Type B pancreatic cell (in vitro differentiated cells): Measurements from ENCODE around the gene SHC3. TPM values are rescaled to one million over a fixed set of nuclear protein-coding genes. Genes with fewer than 3 reads are reported as not detected.

Source experiments
- DNase-seq: peaks from one replicate; pipeline ENCODE4 v3.0.0; 2021; ENCODE audit warnings: mixed read lengths; ENCODE audit not compliant: unreplicated experiment; ENCODE audit errors: extremely low spot score
- H3K27ac Mint-ChIP-seq: 2 replicates; pipeline ENCODE4 v1.8.0; 2021; ENCODE audit warnings: mild to moderate bottlenecking, mixed read lengths
- H3K27me3 Mint-ChIP-seq: 2 replicates; pipeline ENCODE4 v1.8.0; 2021; ENCODE audit warnings: mixed read lengths
- H3K36me3 Mint-ChIP-seq: 2 replicates; pipeline ENCODE4 v1.8.0; 2021; ENCODE audit warnings: mixed read lengths
- H3K4me1 Mint-ChIP-seq: one replicate; pipeline ENCODE4 v1.8.0; 2021; ENCODE audit warnings: mixed read lengths; ENCODE audit not compliant: unreplicated experiment
- H3K4me3 Mint-ChIP-seq: 2 replicates; pipeline ENCODE4 v1.8.0; 2021; ENCODE audit warnings: mild to moderate bottlenecking, mixed read lengths
- H3K9me3 Mint-ChIP-seq: 2 replicates; pipeline ENCODE4 v1.8.0; 2021; ENCODE audit warnings: mixed read lengths
- total RNA-seq: library from RNA; stranded (reverse); gene quantifications from 2 replicates; pipeline ENCODE4 v1.2.1, GENCODE V29; 2021; ENCODE audit warnings: low replicate concordance
- TF ChIP-seq, protein P1 (sequence below): fragments of 200-600 bp; sonication (generic); conservative IDR thresholded peaks from 2 replicates; pipeline ENCODE4 v1.5.0; 2021; ENCODE audit warnings: antibody characterized with exemption, mild to moderate bottlenecking

SHC3 gene
- total RNA-seq, 1 donor from 2014 or later = 5.3 TPM

DNA sequence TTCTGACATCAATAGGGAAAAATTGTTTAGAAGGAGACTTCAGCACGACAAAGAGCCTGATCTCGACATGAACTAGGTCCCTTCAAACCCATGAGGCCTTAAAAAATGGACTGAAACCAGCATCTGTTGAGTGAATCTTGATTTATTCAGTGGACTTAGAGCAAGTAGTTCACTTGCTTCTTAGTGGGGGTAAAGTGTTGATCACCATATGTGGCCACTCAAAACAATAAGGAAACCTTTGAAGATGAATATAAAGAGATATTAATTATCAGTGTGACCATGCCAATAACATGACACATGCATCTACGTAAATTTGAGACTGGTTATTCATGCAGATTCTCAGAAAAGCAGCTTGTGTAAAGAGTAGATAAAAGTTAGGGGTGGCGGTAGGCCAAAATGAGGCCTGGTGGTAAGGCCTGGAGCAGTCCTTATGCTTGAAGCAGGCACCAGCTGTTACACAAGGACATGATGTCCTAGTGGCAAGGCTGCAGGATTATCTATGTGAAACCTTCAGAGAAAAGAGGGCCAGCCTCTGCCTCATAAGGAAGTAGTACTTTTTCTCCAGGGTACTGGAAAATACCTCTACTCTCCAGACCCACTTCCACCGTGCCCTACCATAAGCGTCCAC, 126.0 kb downstream of the SHC3 start:
- Mint-ChIP-seq H3K27ac (no peak overlapping the region), H3K9me3 (no peaks in the 10 kb centered on the region), H3K36me3 (no peaks in the 10 kb centered on the region), H3K4me1 (no peaks in the 10 kb centered on the region), H3K27me3 (no peaks in the 10 kb centered on the region), H3K4me3 (no peak overlapping the region)
- TF ChIP-seq, protein P1, sequence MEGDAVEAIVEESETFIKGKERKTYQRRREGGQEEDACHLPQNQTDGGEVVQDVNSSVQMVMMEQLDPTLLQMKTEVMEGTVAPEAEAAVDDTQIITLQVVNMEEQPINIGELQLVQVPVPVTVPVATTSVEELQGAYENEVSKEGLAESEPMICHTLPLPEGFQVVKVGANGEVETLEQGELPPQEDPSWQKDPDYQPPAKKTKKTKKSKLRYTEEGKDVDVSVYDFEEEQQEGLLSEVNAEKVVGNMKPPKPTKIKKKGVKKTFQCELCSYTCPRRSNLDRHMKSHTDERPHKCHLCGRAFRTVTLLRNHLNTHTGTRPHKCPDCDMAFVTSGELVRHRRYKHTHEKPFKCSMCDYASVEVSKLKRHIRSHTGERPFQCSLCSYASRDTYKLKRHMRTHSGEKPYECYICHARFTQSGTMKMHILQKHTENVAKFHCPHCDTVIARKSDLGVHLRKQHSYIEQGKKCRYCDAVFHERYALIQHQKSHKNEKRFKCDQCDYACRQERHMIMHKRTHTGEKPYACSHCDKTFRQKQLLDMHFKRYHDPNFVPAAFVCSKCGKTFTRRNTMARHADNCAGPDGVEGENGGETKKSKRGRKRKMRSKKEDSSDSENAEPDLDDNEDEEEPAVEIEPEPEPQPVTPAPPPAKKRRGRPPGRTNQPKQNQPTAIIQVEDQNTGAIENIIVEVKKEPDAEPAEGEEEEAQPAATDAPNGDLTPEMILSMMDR = no peak
- no peak for DNase-seq

DNA sequence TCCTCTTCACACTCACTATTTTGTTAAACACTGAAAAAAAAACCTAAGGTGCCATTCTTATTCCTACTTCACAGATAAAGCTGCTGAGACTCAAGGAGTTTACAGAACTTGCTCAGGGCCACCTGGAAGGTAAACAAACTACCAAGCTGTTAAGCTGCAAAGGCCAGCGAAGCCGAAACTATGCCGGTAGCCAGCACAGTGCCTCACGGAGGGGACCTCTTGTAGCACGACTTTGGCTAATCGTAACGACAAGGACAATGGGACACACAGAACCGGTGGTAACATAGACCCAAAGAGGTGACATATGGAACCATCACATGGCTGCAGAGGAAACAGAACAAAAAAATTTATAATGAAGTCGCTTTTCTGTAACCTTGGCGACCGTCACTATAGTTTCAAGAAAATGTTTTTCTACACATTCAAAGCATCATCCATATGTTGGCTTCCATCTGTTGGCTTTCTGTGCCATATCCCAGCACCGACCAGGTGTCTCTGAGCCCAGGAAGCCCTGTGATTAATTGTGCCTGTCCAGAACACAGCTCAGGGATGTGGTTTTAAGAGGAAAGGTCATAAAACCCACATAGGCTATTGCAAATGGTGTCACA, 127.1 kb downstream of the SHC3 start:
- H3K36me3 Mint-ChIP-seq = no peaks in the 10 kb centered on the region
- no peak for DNase-seq
- no peak overlapping the region for H3K27ac Mint-ChIP-seq
- H3K4me3 Mint-ChIP-seq = no peak overlapping the region
- H3K27me3 Mint-ChIP-seq = no peaks in the 10 kb centered on the region
- TF ChIP-seq, protein P1 = no peak
- H3K9me3 Mint-ChIP-seq = no peaks in the 10 kb centered on the region
- H3K4me1 Mint-ChIP-seq = no peaks in the 10 kb centered on the region

DNA sequence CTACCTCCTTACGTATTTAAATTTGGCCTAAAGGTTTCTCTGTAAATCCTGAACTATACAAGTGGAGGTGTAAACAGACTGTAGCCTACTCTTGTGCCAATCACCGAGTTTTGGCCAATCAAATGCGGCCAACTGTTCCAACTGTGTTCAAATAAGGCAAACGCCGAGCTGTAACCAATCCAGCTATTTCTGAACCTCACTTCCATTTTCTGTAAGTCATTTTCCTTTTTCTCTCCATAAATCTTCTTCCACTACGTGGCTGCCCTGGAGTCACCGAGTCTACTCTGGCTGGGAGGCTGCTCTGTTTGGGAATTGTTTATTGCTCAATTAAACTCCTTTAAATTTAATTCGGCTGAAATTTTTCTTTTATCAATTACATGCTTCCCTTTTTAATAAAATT, 129.0 kb downstream of the SHC3 start:
- H3K27ac Mint-ChIP-seq = no peak overlapping the region
- TF ChIP-seq, protein P1 = no peak
- no peaks in the 10 kb centered on the region for H3K4me1 Mint-ChIP-seq
- H3K9me3 Mint-ChIP-seq = no peaks in the 10 kb centered on the region
- no peak for DNase-seq
- H3K4me3 Mint-ChIP-seq = no peak overlapping the region
- H3K36me3 Mint-ChIP-seq = no peaks in the 10 kb centered on the region
- H3K27me3 Mint-ChIP-seq = no peaks in the 10 kb centered on the region

DNA sequence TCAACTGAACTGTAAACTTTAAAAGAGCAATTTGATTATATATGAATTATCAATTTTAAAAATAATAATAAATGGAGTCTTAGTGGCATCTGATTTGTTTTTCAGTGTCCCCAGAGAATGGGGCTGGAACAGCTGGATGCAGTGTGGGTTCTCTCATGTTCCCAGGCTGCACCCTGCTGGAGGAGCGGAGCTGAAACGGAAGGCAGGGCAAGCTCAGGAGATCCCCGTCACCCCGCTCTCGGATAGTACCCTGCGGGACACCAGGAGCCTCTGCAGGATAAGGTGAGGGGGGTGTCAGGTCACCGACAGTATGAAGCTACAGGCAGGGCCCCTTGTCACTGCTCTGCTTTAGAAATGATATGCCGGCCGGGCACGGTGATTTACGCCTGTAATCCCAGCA, 130.0 kb downstream of the SHC3 start:
- Mint-ChIP-seq H3K27me3 (no peaks in the 10 kb centered on the region), H3K4me1 (no peaks in the 10 kb centered on the region), H3K36me3 (no peaks in the 10 kb centered on the region), H3K27ac (no peak overlapping the region), H3K4me3 (no peak overlapping the region), H3K9me3 (no peaks in the 10 kb centered on the region)
- DNase-seq = no peak
- TF ChIP-seq, protein P1 = no peak

DNA sequence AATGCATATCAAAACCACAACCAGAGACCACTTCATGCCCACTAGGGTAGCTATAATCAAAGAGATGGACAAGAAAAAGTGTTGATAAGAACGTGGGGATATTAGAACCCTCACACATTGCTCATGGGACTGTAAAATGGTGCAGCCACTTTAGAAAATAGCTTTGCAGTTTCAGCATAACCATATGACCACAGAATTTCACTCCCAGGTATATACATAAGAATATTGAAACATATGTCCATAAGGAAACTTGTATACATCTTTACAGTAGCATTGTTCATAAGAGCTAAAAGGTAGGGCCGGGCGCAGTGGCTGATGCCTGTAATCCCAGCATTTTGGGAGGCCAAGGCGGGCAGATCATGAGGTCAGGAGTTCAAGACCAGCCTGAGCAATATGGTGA, 131.0 kb downstream of the SHC3 start:
- Mint-ChIP-seq H3K4me3 (no peak overlapping the region), H3K4me1 (no peaks in the 10 kb centered on the region), H3K27me3 (no peaks in the 10 kb centered on the region), H3K27ac (no peak overlapping the region), H3K9me3 (no peaks in the 10 kb centered on the region), H3K36me3 (no peaks in the 10 kb centered on the region)
- no peak for DNase-seq
- TF ChIP-seq, protein P1 = no peak
